ENCODE results near the gene JPH3. TPM values are rescaled to one million over a fixed set of nuclear protein-coding genes. Genes with fewer than 3 reads are reported as not detected.
A peak's percentile ranks its signal among the peaks of the same experiment; 100 is the strongest.

JPH3 gene
- total RNA-seq, 1 donor = not detected

DNA sequence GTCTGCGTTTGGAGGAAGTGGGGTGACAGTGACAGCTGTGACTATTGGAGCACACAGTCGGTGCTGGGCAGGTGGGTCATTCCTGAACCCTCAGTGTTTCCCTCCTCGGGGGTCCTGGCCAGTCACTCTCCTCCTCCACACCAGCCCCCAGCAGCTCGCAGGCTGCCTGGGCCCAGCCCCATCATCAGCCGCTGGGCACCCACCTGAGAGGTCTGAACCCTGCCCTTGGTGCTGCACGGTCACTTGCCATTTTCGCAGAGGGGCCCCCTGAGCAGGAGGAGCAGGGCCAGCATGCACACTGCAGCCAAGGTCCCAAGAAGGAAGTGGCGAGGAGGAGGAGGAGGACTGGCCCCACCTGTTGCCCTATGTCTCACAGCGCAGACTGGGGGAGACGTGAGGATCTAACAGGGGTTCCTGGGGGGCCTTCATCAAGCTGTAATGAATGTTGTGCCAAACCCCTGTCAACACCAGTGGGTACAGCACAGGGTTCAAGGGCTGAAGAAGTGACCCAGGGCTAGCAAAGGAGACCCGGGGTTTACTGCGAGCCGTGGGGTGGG, 23.0 kb downstream of the JPH3 start:
- TF ChIP-seq, protein P1, sequence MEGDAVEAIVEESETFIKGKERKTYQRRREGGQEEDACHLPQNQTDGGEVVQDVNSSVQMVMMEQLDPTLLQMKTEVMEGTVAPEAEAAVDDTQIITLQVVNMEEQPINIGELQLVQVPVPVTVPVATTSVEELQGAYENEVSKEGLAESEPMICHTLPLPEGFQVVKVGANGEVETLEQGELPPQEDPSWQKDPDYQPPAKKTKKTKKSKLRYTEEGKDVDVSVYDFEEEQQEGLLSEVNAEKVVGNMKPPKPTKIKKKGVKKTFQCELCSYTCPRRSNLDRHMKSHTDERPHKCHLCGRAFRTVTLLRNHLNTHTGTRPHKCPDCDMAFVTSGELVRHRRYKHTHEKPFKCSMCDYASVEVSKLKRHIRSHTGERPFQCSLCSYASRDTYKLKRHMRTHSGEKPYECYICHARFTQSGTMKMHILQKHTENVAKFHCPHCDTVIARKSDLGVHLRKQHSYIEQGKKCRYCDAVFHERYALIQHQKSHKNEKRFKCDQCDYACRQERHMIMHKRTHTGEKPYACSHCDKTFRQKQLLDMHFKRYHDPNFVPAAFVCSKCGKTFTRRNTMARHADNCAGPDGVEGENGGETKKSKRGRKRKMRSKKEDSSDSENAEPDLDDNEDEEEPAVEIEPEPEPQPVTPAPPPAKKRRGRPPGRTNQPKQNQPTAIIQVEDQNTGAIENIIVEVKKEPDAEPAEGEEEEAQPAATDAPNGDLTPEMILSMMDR (IDR thresholded peaks at IDR 0.05; ENCODE audit: insufficient read depth, low read length) = no peak
- no peak overlapping the region for H3K4me3 ChIP-seq (ENCODE audit: low read depth, low read length)

DNA sequence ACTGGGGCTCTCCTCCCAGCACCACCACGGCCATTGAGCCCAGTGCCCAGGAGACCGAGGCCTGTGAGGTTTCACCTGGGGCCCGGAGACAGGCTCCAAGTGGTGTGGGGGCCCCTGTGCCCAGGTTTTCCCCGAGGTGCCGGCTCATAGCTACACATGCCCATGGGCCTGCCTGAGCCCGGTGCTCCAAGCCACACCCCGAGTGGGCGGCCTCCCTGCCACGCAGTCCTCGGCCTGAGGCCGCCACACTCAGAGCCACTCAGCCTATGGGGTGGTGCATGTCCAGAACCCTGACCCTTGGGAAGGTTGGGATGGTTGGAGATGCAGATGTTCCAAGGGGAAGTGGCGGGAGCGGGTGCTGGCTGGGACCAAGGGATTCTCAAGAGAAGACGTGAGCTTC, 24.1 kb downstream of the JPH3 start:
- no peak for DNase-seq (ENCODE audit: low read depth)
- TF ChIP-seq, protein P1 (IDR thresholded peaks at IDR 0.05; ENCODE audit: insufficient read depth, low read length) = no peak
- H3K4me3 ChIP-seq (ENCODE audit: low read depth, low read length) = no peak overlapping the region

More for the DNA sequence above, 23.0 kb downstream of the JPH3 start:
- DNase-seq (ENCODE audit: low read depth) = no peak

DNA sequence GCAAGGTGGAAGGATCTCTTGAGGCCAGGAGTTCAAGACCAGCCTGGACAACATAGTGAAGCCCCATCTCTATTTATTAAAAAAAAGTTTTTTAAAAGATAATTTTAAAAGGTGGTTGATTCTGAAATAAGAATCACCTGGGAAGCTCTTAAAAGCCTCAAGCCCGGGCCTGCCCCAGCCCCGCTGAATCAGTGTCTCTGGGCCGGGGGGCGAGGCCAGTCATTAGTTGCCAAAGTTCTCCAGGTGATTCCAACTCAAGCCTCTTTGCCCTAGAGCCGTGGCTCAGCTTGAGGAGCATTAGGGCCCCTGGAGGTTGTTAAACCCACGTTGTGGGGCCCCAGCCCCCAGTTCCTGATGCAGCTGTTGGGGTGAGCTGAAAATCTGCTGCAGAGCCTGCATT, 24.6 kb downstream of the JPH3 start:
- H3K4me3 ChIP-seq (ENCODE audit: low read depth, low read length) = no peak overlapping the region
- no peak for DNase-seq (ENCODE audit: low read depth)
- TF ChIP-seq, protein P1 (IDR thresholded peaks at IDR 0.05; ENCODE audit: insufficient read depth, low read length) = no peak

DNA sequence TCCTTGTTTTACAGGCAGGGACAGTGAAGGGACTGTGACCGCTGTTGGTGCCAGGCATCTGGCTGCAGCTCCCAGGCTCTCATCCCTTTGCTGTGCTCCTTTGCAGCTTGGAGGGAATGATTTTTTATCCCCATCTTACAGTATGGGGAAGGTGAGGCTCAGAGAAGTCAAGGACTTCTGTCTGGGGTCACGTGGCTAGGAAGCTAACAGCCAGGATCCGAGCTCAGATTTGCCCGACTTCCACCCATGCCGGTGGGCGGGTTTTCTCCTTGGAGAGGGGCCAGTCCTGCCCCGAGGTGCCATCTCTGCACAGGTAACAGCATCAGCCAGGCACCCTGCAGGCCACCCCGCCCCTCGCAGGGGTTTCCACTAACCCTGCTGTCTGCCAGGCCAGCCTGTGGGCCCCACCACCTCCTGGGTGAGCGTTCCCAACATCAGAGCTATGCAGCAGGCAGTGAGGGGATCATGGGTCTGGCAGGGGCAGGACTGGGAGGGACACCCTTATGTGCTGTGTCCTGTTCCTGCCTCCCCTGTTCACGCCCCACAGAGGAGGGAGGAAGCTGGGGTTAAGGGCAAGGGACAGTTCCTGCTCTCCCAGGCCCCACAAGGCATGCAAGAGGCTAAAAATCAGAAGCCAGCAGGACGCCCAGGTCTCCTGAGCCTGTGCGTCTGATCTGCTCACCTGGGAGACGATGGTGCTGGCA, 25.4 kb downstream of the JPH3 start:
- TF ChIP-seq, protein P1 (IDR thresholded peaks at IDR 0.05; ENCODE audit: insufficient read depth, low read length) = no peak
- no peak overlapping the region for H3K4me3 ChIP-seq (ENCODE audit: low read depth, low read length)
- DNase-seq (ENCODE audit: low read depth) = no peak

DNA sequence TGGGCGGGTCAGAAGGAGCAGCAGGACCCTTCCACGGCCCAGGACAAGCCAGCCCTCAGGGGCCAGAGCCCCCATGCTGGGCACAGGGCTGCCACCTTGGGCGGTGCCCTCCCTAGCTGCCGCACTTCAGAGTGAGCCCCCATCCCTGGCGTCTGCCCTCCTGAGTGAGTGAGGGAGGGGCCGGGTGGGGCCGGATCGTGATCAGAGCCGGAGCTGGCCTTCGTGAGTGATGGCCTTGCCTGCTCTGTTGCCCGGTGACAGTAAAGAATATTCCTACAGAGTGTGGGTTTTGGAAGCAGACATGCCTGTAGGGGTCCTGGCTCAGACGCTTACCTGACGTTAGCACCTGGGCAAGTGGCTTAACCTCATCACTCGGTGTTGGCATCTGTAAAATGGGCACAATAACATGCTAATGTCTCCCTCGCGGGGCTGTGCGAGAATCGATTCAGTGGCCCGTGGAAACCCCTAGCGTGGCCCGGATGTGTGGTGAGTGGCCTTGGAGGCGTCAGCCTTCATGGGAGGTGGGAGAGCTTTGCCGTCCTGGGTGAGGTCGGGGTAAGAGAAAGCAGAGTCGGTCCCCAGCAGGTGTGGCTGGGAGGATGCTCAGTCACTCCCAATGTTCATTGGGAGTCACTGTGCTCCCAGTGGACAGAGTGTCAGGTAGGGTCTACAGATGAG, 26.1 kb downstream of the JPH3 start:
- TF ChIP-seq, protein P1 (IDR thresholded peaks at IDR 0.05; ENCODE audit: insufficient read depth, low read length) = no peak
- H3K4me3 ChIP-seq (ENCODE audit: low read depth, low read length) = no peak overlapping the region
- no peak for DNase-seq (ENCODE audit: low read depth)

DNA sequence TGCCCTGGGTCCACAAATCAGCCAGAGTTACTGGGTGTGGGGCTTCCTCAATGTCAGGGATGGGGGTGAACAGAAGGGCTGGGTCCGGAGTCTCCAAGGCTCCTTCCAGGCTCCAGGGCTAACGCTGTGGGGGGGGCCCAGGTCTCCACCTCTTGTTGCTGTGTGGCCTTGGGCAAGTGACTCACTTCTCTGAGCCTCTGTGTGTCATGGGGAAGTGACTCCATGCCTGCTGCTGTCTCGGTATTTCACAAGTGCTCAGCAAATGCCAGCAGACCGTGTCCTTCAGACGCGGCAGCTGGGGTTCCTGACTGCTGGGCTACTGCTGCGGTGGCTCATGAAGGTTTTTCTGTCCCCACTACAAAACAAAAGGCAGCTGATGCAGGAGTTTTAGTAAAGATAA, 26.6 kb downstream of the JPH3 start:
- H3K4me3 ChIP-seq (ENCODE audit: low read depth, low read length) = no peak overlapping the region
- peak; percentile 3 for DNase-seq (ENCODE audit: low read depth)
- TF ChIP-seq, protein P1 (IDR thresholded peaks at IDR 0.05; ENCODE audit: insufficient read depth, low read length) = no peak
